DMS153 (cell line): ENCODE data around the gene HOXC5.
A peak's percentile ranks its signal among the peaks of the same experiment; 100 is the strongest.

Experiments used
- DNase-seq: peaks from one replicate; lab custom pipeline; 2025; lab: John Stamatoyannopoulos, UW

Gene HOXC5

DNA sequence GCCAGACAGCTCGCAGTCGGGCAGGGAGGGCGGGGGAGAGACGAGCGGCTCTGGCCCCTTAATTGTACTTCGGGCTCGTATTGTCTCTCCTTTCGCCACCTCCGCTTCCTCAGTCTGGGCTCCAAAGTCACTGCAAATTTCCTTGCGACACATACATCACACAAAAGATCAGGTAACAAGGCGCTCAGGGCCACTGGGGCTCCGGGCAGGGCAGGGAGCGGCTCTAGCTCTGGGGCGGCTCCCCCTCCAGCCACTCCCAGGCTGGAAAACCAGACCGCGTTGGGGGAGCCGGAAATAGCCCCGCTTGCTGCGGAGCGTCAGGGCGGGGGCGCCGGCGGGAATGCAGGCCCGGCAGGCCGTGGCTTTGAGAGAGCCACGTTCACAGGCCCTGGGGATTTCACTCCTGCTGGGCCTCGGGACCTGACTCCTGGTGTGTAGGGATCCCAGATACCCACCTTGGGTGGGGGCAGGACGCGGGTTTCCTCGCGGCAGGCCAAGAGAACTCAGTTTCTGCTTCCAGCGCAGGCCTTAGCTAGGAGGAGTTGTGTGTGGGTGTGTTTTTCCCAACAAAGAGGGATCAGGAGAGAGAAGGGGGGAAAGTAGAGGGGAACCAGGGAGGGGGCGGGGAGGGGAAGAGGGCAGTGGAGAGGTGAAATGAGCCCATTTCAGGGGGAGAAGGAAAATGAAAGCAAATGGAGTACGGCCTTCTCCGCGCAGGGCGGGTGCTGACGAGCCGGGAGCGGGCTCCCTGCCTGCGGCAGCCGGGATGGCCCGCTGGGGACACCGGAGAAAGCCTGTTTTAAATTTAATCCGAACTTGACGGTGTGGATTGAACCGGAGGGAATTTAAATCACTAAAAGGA is 37.2 kb upstream of the HOXC5 start:
- no peak for DNase-seq

DNA sequence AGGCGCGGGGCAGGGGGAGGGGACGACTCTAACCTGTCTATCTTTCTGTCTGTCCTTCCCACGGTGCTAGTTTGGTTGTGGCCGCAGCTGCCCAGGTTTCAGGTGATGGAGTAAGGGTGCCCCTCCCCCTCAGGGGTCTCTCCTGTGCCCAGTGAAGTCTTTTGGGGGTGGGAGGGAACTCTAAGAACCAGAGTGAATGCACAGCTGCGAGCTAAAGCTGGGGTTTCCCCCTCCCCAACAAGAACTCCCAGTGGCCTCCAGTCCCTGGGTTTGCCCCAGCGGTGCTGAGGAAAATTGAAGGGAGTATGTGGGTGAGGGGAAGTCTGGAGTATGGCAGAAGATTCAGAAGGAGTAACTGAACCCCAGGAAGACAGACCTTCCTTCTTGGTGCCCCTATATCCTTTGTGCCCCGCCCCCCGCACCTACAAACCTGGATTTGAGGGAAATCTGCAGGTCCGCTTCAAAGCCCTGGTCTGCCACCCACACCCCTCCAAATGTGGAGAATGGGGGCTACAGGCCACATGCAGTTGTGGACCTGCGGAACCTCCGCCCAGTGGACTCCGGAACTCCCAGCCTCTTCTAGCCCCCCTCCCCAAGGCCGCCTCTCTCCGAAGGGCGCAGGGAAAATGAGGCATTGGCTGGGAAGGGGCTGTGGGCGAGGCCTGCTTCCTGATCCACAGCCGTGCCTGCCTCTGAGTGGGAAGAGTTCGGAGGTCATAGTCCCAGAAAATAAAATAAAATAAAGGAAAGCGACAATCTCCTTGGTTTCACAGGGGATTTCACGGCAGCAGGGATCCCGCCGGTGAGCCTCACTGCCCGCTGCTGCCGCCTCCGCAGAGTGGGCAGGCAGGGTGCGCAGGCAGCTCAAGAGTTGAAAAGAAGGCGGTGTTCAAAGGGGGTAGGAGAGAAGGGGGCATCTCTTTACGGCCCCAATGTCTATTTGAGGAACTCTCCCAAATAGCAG is 36.3 kb upstream of the HOXC5 start:
- DNase-seq = no peak

- DNase-seq = no peak
Measured at GRCh38 chr12:53997204-53998109, 35.4 kb upstream of the HOXC5 start.

DNA sequence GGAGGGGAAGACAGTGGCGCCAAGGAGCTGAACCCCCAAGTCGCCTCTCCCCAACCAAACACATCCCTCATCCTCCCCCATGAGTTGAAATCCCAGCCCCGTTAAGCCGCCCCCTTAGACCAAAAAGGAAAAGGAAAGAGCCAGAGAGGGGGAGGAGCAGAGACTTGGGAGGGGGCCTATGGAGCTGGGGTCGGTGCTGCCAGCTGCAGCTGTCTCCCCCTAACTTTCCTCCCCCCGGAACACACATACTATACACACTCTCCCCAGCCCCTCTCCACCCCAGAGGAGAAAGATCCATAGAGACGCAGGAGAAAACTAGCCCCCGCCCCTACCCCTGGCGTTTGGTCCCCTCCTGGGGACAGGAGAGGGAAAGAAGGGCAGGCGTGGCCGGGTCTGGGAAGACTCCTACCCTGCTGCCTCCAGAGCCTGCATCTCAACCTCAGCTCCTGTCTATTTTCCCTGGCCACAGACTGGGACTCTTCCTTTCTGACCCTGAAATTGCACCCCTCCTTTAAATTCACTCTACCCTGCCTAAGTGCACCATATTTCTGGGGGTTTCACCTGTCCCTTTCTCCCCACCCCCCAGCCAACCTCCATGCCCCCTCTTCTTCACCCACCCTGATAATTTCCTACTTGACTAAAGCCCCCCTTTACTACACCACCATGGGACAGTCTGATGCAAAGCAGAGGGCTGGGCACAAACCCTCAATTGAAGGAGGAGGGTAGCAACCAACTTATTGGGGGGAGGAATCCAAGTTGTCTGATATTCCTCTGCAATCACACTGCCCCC is 34.5 kb upstream of the HOXC5 start:
- DNase-seq = no peak

GRCh38 chr12:53998900-53999236 is 34.0 kb upstream of the HOXC5 start:
- no peak for DNase-seq

DNA sequence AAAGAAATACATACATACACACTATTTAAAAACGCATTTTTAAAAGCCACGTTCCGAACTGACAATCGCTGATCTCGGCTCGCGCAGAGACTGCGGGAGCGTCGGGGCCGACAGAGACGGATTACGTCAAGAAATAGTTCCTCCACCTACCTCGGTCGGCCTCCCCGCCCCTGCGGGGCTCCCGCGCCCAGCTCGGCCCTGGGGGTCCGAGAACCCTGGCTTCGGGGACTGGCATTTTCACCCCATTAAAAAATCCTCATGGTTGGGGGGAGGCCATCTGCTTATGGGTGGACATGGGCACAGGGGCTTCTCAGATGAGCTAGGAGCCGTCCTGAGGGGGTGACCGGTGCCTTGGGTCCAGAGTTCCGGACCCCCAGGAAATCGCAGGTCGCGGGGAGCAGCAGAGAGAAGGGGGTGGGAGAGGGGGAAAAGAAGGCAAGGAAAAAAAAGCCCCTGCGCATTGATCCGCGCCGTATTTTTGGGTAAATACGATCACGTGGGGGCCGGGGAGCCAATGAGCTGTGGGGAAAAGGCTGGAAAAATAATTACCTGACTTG is 33.2 kb upstream of the HOXC5 start:
- DNase-seq = no peak

- no peak for DNase-seq
Measured at GRCh38 chr12:54000116-54001114, 32.4 kb upstream of the HOXC5 start, which contains the start of gene HOXC9. Gene HOXC9 (plus strand): TSS chr12:54000161. CDS start chr12:54000189, 28 bp downstream.

DNA sequence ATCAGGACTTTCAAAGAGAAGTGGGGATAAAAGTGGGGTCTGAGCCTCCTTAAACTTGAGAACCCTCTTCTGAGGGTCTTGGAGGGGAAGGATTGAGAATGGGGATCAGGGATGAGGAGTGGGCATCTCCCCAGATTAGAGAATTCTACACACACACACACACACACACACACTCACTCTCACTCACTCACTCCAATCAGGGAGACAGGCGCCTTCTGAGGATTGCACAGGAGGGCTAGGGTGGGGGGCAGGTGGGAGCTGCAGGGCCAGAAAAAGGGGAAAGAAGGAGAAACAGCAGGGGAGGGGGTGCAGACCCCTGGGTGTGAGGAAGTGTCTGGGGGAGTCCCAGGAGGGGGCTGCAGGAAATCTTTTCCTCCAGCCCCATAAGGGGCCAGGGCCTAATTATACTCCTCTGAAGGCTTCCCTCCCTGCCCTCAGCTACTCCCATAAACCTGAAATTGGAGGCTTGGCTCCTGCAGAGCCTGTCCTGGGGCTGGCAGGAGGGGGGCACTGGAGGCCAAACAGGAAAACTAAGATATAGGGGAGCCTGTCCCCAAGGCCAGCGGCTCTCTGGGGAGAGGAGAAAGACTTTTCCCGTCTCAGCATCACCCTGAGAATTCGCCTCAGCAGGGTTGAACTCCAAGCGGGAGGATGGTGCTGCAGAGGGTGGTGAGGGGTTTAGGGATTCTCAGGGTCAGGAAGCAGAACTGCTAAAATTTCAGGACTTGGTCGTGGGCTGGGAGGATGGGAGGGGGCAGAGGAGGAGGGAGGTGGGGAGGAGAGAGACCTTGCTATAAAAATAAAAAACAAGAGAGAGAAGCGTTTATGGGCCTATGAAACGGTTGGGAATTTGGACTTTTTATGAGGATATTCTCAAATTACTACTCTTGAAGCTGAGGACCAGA is 31.3 kb upstream of the HOXC5 start:
- no peak for DNase-seq

DNA sequence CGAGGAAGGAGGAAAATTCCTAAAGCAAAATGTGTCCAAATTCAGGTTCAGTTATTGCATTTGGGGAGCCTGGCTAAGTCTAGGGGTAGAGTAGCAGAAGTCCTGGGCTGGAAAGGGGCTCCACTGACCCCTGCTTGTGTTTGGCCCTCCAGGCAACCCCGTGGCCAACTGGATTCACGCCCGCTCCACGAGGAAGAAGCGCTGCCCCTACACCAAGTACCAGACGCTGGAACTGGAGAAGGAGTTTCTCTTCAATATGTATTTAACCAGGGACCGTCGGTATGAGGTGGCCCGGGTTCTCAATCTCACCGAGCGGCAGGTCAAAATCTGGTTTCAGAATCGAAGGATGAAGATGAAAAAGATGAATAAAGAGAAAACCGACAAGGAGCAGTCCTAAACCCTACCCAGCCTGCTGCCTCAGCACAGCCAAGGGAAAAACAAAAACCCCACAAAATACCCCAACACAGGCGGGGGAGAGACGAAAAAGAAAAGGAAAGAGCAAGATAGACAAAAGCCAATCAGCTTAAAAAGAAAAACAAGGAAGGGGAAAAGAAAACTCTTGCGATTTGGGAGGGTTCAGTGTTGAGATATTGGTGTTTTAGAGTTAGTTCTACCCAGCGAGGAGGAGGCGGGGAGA is 30.5 kb upstream of the HOXC5 start:
- no peak for DNase-seq

DNA sequence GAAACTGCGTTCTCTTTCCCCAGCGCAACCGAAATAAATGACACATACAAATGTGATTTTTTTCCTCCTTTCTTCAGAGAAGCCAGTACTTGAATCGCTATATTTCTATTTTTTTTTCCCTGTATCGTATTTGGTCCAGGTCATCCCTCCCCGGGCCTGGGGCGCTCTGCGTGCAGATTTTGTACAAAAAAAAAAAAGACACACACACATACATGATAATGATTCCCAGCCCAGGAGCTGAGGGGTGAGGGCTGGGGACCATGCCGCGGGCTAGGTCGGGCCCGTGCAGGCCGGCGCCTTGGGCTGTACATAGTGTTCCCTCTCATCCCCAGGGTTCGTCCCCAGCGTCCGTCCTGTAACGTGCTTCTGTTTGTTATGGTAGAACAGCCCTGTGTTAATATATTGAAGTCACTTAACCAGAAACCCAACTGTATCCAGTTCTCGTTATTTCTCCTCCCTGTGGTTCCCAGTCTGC is 29.9 kb upstream of the HOXC5 start:
- no peak for DNase-seq

DNA sequence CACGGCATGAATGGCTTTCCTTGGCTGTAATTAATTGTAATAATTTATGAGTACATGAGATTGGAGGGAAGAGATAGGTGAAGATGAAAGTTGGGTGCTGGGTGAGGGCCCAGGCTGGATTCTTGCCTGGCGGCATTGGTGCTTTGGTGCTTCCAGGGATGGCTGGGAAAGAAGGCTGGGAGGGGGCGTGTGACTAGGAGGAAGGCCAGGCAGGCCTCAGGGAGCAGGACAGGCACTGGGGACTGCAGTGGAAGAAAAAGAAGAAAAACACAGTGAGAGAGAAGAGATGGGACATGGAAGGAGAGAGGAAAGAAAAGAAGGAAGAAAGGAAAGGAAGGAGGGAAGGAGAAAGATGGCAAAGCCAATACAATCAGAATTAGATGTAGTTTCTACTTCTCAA is 29.2 kb upstream of the HOXC5 start:
- DNase-seq = no peak

- no peak for DNase-seq
Measured at GRCh38 chr12:54004063-54004840, 28.6 kb upstream of the HOXC5 start.

- DNase-seq = peak; percentile 13
Measured at GRCh38 chr12:54004841-54005530, 27.9 kb upstream of the HOXC5 start.

DNA sequence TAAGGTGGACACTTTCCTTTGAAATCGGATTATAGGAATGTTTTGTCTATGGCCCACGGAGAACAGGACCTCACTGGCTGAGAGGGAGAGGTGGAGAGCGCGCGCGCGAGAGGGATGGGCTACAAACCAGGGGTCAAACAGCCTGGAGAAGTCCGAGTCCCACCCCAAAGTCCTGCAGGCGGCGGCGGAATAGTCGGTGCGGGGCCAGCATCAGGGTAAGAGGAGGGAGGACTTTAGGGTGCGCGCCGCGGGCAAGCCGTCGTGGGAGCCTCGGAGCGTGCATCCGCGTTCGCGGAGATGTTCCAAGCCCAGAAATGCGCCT is 27.4 kb upstream of the HOXC5 start:
- DNase-seq = no peak

GRCh38 chr12:54005853-54006558 is 26.8 kb upstream of the HOXC5 start:
- peak; percentile 20 for DNase-seq
